Transverse colon (tissue), 4 donors: ENCODE results near the gene GALNT17. TPM values are rescaled to one million over a fixed set of nuclear protein-coding genes. Genes with fewer than 3 reads are reported as not detected.

Source experiments
- DNase-seq: peaks from one replicate; pipeline ENCODE4 v3.0.0-alpha.2; 2019
- H3K27ac ChIP-seq, 4 donors: fragments of 200-600 bp; sonication (generic); 2 replicates each; pipeline ENCODE4 v1.5.1; 2016 to 2018; ENCODE audit warnings: inconsistent platforms in 4 of 4
- H3K27me3 ChIP-seq: fragments of 200-600 bp; sonication (generic); 2 replicates; pipeline ENCODE4 v1.5.1; 2017; ENCODE audit warnings: inconsistent platforms
- H3K36me3 ChIP-seq, 4 donors: fragments of 200-600 bp; sonication (generic); 2 replicates each; pipeline ENCODE4 v1.5.1; 2017 to 2019; ENCODE audit warnings: inconsistent platforms in 4 of 4
- H3K4me1 ChIP-seq, 4 donors: fragments of 200-600 bp; sonication (generic); 2 replicates each; pipeline ENCODE4 v1.5.1; 2017 to 2020; ENCODE audit warnings: inconsistent platforms in 4 of 4
- H3K4me3 ChIP-seq, 4 donors: fragments of 200-600 bp; sonication (generic); 1 replicate in 1 of 4; 2 replicates in 3 of 4; pipeline versions ENCODE4 v1.5.1 to v1.6.1; 2017 to 2019; ENCODE audit warnings: inconsistent platforms in 4 of 4
- H3K9me3 ChIP-seq, 2 donors: fragments of 200-600 bp; sonication (generic); 2 replicates each; pipeline ENCODE4 v1.5.1; 2017 to 2019; ENCODE audit warnings: inconsistent platforms in 2 of 2
- EP300 ChIP-seq: sonication (generic); formaldehyde crosslinking; IDR thresholded peaks from one replicate; pipeline ENCODE4 v1.6.1; 2017; ENCODE audit warnings: antibody characterized with exemption, low read depth
- POLR2A ChIP-seq: fragments of 450-650 bp; IDR thresholded peaks from one replicate; pipeline ENCODE4 v1.6.1; 2016; ENCODE audit warnings: antibody characterized with exemption, mild to moderate bottlenecking, moderate library complexity
- POLR2AphosphoS5 ChIP-seq, 3 donors: sonication (generic); formaldehyde crosslinking; IDR thresholded peaks; one replicate each; pipeline ENCODE4 v1.6.1; 2016; ENCODE audit warnings: antibody characterized with exemption in 3 of 3
- WGBS, 2 donors: methylation state at CpG; one replicate each; pipeline ENCODE4 v1.1.5; 2018; ENCODE audit warnings: low coverage in 1 of 2; 5-methylcytosine and 5-hydroxymethylcytosine counted together
- in situ Hi-C, 4 donors: fragments of 200-750 bp; cut with MboI; loops; one replicate each; pipeline versions ENCODE4 v1.15.0 to v1.15.1; 2017; ENCODE audit warnings: low sequenced_read_pairs in 3 of 4, low pct_ligation_motif_present in 1 of 4, low pct_unique_long_range_greater_than_20kb in 1 of 4
- intact Hi-C: fragments of 100-400 bp; cut with DNase I; formaldehyde crosslinking; loops from one replicate; pipeline ENCODE4 v1.15.1; 2023; ENCODE audit warnings: low total_unique reads
- total RNA-seq, 4 donors: library from RNA; depleted of rRNA; stranded (reverse); fragments of >200 nt; gene quantifications; one replicate each; pipeline ENCODE4 v1.1.0, GENCODE V29; 2016
- TF ChIP-seq, protein P1 (sequence below), 5 experiments: fragments of 200-600 bp in 3 of 5; fragments of 450-650 bp in 2 of 5; sonication (generic) in 3 of 5; IDR thresholded peaks; 1 replicate in 2 of 5; 2 replicates in 3 of 5; pipeline ENCODE4 v1.5.1; 2016 to 2017; ENCODE audit warnings: antibody characterized with exemption in 5 of 5, inconsistent platforms in 3 of 5, mild to moderate bottlenecking in 2 of 5, moderate library complexity in 1 of 5

GALNT17 gene
- total RNA-seq, 4 donors from 2014 or later = 2.6 to 6.6 (median 5.7) TPM

- TF ChIP-seq POLR2A (no peak), POLR2AphosphoS5 (IDR thresholded peaks at IDR 0.05) (no peak), EP300 (no peak)
- TF ChIP-seq, protein P1, sequence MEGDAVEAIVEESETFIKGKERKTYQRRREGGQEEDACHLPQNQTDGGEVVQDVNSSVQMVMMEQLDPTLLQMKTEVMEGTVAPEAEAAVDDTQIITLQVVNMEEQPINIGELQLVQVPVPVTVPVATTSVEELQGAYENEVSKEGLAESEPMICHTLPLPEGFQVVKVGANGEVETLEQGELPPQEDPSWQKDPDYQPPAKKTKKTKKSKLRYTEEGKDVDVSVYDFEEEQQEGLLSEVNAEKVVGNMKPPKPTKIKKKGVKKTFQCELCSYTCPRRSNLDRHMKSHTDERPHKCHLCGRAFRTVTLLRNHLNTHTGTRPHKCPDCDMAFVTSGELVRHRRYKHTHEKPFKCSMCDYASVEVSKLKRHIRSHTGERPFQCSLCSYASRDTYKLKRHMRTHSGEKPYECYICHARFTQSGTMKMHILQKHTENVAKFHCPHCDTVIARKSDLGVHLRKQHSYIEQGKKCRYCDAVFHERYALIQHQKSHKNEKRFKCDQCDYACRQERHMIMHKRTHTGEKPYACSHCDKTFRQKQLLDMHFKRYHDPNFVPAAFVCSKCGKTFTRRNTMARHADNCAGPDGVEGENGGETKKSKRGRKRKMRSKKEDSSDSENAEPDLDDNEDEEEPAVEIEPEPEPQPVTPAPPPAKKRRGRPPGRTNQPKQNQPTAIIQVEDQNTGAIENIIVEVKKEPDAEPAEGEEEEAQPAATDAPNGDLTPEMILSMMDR (IDR thresholded peaks at IDR 0.05) = no peak
- 90 to 100% methylated on average over 1 of the region's 1 CpG for WGBS, 2 donors
- Histone ChIP-seq H3K4me3 (no peak overlapping the region), H3K27me3 (no peaks in the 10 kb centered on the region), H3K36me3 (no peaks in the 10 kb centered on the region), H3K9me3 (no peaks in the 10 kb centered on the region), H3K27ac (no peak overlapping the region), H3K4me1 (no peaks in the 10 kb centered on the region)
- intact Hi-C loops (no loop called here), in situ Hi-C loops (no loop called here)
- no peak for DNase-seq
Measured at GRCh38 chr7:71430246-71430645, 298.3 kb downstream of the GALNT17 start.

DNA sequence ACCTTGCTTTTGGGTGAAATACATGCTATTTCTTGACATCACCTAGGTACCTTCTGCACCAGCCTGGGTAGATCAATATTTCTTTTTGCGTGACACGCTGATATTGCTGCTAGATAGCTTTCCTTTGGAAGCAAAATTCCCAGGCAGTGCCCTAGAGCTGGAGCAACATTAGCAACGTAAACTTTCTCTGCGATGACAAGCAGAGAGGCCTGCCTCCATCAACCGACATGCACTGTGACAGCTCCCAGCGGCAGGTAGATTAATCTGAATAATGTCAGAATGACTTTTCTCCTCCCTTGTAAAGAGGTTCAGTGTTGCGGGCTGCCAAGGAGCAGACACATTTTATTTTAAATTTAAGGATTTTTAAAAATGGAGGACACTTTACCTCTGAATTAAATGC, 307.4 kb downstream of the GALNT17 start:
- intact Hi-C loops = no loop called here
- no peaks in the 10 kb centered on the region for H3K4me1 ChIP-seq
- no peak overlapping the region for H3K27ac ChIP-seq
- TF ChIP-seq EP300 (no peak), POLR2A (no peak), POLR2AphosphoS5 (IDR thresholded peaks at IDR 0.05) (no peak)
- TF ChIP-seq, protein P1 (IDR thresholded peaks at IDR 0.05) = no peak
- H3K27me3 ChIP-seq = no peaks in the 10 kb centered on the region
- no peak overlapping the region for H3K4me3 ChIP-seq
- in situ Hi-C loops = no loop called here
- 90 to 93% methylated on average over 2 to 7 of the region's 7 CpGs for WGBS, 2 donors
- DNase-seq = no peak
- H3K36me3 ChIP-seq = no peaks in the 10 kb centered on the region
- H3K9me3 ChIP-seq = no peaks in the 10 kb centered on the region

DNA sequence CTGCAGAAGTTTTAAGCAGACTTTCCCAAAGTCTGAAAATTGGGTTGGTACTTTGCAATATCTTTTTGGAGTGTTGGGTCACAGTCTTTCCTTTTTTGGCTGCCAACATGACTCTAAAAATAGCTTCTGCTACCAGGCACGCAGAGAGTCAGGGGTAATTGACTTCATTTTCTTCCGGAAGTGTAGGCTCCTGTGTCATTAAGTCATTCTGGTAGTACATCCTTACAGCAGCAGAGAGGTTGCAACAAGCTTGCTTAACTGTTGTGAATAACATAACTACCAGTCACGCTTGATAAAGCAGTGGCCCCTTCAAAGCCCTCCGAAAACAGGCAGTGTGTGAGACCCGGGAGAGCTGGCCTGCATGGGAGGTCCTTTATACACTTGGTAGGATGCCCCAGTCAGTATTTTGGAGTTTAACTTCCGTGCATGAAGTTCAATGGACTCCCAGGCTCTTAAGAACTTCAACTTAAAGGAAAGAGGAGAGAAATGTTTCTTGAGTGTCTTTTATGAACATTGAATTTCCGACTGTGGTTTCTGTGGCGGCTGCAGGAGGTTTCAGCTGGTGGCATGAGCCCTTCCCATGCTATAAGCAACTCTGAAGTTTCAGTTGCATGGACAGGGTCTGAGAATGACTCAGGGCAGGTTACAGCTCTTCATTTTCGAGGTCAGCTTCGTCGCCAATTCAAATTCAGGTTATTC, 310.7 kb downstream of the GALNT17 start:
- no peak for DNase-seq
- H3K36me3 ChIP-seq = no peaks in the 10 kb centered on the region
- no peaks in the 10 kb centered on the region for H3K27me3 ChIP-seq
- H3K9me3 ChIP-seq = no peaks in the 10 kb centered on the region
- no peaks in the 10 kb centered on the region for H3K4me1 ChIP-seq
- intact Hi-C loops = no loop called here
- 0 to 58% methylated on average over 1 to 11 of the region's 11 CpGs for WGBS, 2 donors
- in situ Hi-C loops = no loop called here
- no peak overlapping the region for H3K27ac ChIP-seq
- H3K4me3 ChIP-seq = no peak overlapping the region
- TF ChIP-seq, protein P1 (IDR thresholded peaks at IDR 0.05) = no peak
- TF ChIP-seq POLR2A (no peak), EP300 (no peak)

- Histone ChIP-seq H3K4me1 (no peaks in the 10 kb centered on the region), H3K27me3 (no peaks in the 10 kb centered on the region), H3K27ac (no peak overlapping the region), H3K9me3 (no peaks in the 10 kb centered on the region), H3K4me3 (no peak overlapping the region), H3K36me3 (no peaks in the 10 kb centered on the region)
- 72 to 74% methylated on average over 4 to 6 of the region's 6 CpGs for WGBS, 2 donors
- TF ChIP-seq POLR2AphosphoS5 (IDR thresholded peaks at IDR 0.05) (no peak), POLR2A (no peak), EP300 (no peak)
- TF ChIP-seq, protein P1 (IDR thresholded peaks at IDR 0.05) = no peak
- in situ Hi-C loops (no loop called here), intact Hi-C loops (no loop called here)
- DNase-seq = no peak
Measured at GRCh38 chr7:71443191-71443530, 311.2 kb downstream of the GALNT17 start.
